ENCODE data around the gene MARCHF3. TPM values are rescaled to one million over a fixed set of nuclear protein-coding genes. Genes with fewer than 3 reads are reported as not detected.
A peak's percentile ranks its signal among the peaks of the same experiment; 100 is the strongest.

Gene MARCHF3
- total and polyA plus RNA-seq, 10 donors: 2.3 to 14.8 (median 10.9) TPM

DNA sequence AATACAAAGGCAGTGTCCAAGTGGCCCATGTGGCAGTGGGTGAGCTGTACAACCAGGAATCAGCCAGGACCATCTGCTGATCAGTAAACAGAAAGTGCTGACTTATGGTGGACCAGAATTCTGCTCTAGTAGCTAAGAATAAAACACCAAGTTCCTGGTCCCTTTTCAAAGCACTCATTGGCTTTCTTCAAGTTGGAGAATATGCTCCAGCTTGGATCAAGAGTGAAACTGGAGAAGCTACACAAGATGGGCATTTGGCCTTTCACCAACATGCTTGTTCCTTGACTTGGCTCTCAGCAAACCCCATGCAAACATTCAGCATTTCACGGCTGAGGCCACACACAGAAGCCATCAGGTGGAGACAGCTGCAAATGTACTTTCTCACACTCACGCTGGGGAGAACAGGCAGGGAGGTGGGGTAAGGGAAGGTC lies 32.1 kb downstream of the MARCHF3 start:
- Histone ChIP-seq H3K36me3 (no peaks in the 10 kb centered on the region), H3K4me3 (no peak overlapping the region), H3K27me3 (replicated peaks in 1 of 7) (no peaks in the 10 kb centered on the region), H3K4me1 (peaks cover 0 to 29% (median 2%) of the 10 kb centered on the region in 6 donors), H3K27ac (peak overlapping the region in 1 of 8 donors; percentile 7), H3K9me3 (no peaks in the 10 kb centered on the region)
- intact Hi-C loops (cut with DNase I; ENCODE audit: low total_unique reads): no loop called here
- no peak for DNase-seq
- WGBS, 5 donors: 43 to 70% (median 59%) methylated on average over 2 of the region's 2 CpGs
- TF ChIP-seq POLR2AphosphoS5 (IDR thresholded peaks at IDR 0.05): no peak
- TF ChIP-seq POLR2A (IDR thresholded peaks at IDR 0.05): no peak
- TF ChIP-seq, protein P1, sequence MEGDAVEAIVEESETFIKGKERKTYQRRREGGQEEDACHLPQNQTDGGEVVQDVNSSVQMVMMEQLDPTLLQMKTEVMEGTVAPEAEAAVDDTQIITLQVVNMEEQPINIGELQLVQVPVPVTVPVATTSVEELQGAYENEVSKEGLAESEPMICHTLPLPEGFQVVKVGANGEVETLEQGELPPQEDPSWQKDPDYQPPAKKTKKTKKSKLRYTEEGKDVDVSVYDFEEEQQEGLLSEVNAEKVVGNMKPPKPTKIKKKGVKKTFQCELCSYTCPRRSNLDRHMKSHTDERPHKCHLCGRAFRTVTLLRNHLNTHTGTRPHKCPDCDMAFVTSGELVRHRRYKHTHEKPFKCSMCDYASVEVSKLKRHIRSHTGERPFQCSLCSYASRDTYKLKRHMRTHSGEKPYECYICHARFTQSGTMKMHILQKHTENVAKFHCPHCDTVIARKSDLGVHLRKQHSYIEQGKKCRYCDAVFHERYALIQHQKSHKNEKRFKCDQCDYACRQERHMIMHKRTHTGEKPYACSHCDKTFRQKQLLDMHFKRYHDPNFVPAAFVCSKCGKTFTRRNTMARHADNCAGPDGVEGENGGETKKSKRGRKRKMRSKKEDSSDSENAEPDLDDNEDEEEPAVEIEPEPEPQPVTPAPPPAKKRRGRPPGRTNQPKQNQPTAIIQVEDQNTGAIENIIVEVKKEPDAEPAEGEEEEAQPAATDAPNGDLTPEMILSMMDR (IDR thresholded peaks at IDR 0.05 in 8 of 11, conservative IDR thresholded peaks at IDR 0.05 in 3 of 11): no peak

GRCh38 chr5:126995689-126996088 lies 34.7 kb downstream of the MARCHF3 start:
- intact Hi-C loops (cut with DNase I; ENCODE audit: low total_unique reads): no loop called here
- no peaks in the 10 kb centered on the region for H3K9me3 ChIP-seq
- peaks cover 0 to 34% (median 2%) of the 10 kb centered on the region in 6 donors for H3K4me1 ChIP-seq
- TF ChIP-seq, protein P1 (IDR thresholded peaks at IDR 0.05 in 8 of 11, conservative IDR thresholded peaks at IDR 0.05 in 3 of 11): no peak
- TF ChIP-seq POLR2A (IDR thresholded peaks at IDR 0.05): no peak
- no peak for TF ChIP-seq POLR2AphosphoS5 (IDR thresholded peaks at IDR 0.05)
- no peaks in the 10 kb centered on the region for H3K36me3 ChIP-seq
- no peak for DNase-seq
- H3K27ac ChIP-seq: no peak overlapping the region
- H3K27me3 ChIP-seq (replicated peaks in 1 of 7): no peaks in the 10 kb centered on the region
- H3K4me3 ChIP-seq: no peak overlapping the region
- 53 to 88% (median 73%) methylated on average over 1 of the region's 1 CpG for WGBS, 5 donors

GRCh38 chr5:126995039-126995438 lies 35.3 kb downstream of the MARCHF3 start:
- DNase-seq: no peak
- Histone ChIP-seq H3K27me3 (replicated peaks in 1 of 7) (no peaks in the 10 kb centered on the region), H3K4me1 (peaks cover 0 to 34% (median 2%) of the 10 kb centered on the region in 6 donors), H3K9me3 (no peaks in the 10 kb centered on the region), H3K4me3 (no peak overlapping the region), H3K27ac (no peak overlapping the region), H3K36me3 (no peaks in the 10 kb centered on the region)
- intact Hi-C loops (cut with DNase I; ENCODE audit: low total_unique reads): no loop called here
- 90 to 96% (median 91%) methylated on average over 3 of the region's 3 CpGs for WGBS, 5 donors
- TF ChIP-seq POLR2A (IDR thresholded peaks at IDR 0.05): no peak
- TF ChIP-seq, protein P1 (IDR thresholded peaks at IDR 0.05 in 8 of 11, conservative IDR thresholded peaks at IDR 0.05 in 3 of 11): no peak
- no peak for TF ChIP-seq POLR2AphosphoS5 (IDR thresholded peaks at IDR 0.05)

GRCh38 chr5:126994485-126994884 lies 35.9 kb downstream of the MARCHF3 start:
- H3K36me3 ChIP-seq: no peaks in the 10 kb centered on the region
- no peak for DNase-seq
- peaks cover 0 to 37% (median 2%) of the 10 kb centered on the region in 6 donors for H3K4me1 ChIP-seq
- no peak overlapping the region for H3K27ac ChIP-seq
- TF ChIP-seq, protein P1 (IDR thresholded peaks at IDR 0.05 in 8 of 11, conservative IDR thresholded peaks at IDR 0.05 in 3 of 11): no peak
- TF ChIP-seq POLR2AphosphoS5 (IDR thresholded peaks at IDR 0.05) (no peak), POLR2A (IDR thresholded peaks at IDR 0.05) (no peak)
- H3K27me3 ChIP-seq (replicated peaks in 1 of 7): no peaks in the 10 kb centered on the region
- no peaks in the 10 kb centered on the region for H3K9me3 ChIP-seq
- WGBS, 5 donors: 85 to 91% (median 88%) methylated on average over 4 of the region's 4 CpGs
- intact Hi-C loops (cut with DNase I; ENCODE audit: low total_unique reads): no loop called here
- H3K4me3 ChIP-seq: no peak overlapping the region

Data from spleen (tissue), 11 donors.